ENCODE data around the gene CIBAR2. TPM values are rescaled to one million over a fixed set of nuclear protein-coding genes. Genes with fewer than 3 reads are reported as not detected.

The CIBAR2 gene
- total RNA-seq, 4 donors from 2014 or later, result 0.79 TPM; not detected in 3

GRCh38 chr16:85064186-85064585 is 48.1 kb downstream of the CIBAR2 start:
- Histone ChIP-seq H3K36me3 (peaks cover 0 to 15% (median 6%) of the 10 kb centered on the region in 4 donors), H3K4me1 (no peaks in the 10 kb centered on the region), H3K27me3 (no peaks in the 10 kb centered on the region), H3K9me3 (no peaks in the 10 kb centered on the region), H3K27ac (no peak overlapping the region), H3K4me3 (no peak overlapping the region)
- DNase-seq, result no peak
- intact Hi-C loops (cut with DNase I; ENCODE audit: low total_unique reads) (no loop called here), in situ Hi-C loops (cut with MboI; ENCODE audit: low pct_ligation_motif_present in 1 of 4, low pct_unique_long_range_greater_than_20kb in 1 of 4, low sequenced_read_pairs in 3 of 4) (no loop called here)
- 96 to 100% methylated on average over 4 to 6 of the region's 6 CpGs for WGBS, 2 donors (ENCODE audit: low coverage in 1 of 2)
- TF ChIP-seq EP300 (IDR thresholded peaks at IDR 0.05; ENCODE audit: low read depth) (no peak), POLR2A (IDR thresholded peaks at IDR 0.05) (no peak), POLR2AphosphoS5 (IDR thresholded peaks at IDR 0.05) (no peak), CTCF (IDR thresholded peaks at IDR 0.05) (no peak)

- intact Hi-C loops (cut with DNase I; ENCODE audit: low total_unique reads), result no loop called here
- TF ChIP-seq POLR2A (IDR thresholded peaks at IDR 0.05) (no peak), EP300 (IDR thresholded peaks at IDR 0.05; ENCODE audit: low read depth) (no peak), POLR2AphosphoS5 (IDR thresholded peaks at IDR 0.05) (no peak)
- Histone ChIP-seq H3K4me1 (no peaks in the 10 kb centered on the region), H3K36me3 (peaks cover 0 to 11% (median 5%) of the 10 kb centered on the region in 4 donors), H3K4me3 (no peak overlapping the region), H3K27ac (no peak overlapping the region), H3K27me3 (no peaks in the 10 kb centered on the region), H3K9me3 (no peaks in the 10 kb centered on the region)
- DNase-seq, result no peak
- 95% methylated on average over 11 of the region's 11 CpGs; no CpG with 5 or more reads in 1 of the 2 donors for WGBS, 2 donors (ENCODE audit: low coverage in 1 of 2)
- in situ Hi-C loops (cut with MboI; ENCODE audit: low pct_ligation_motif_present in 1 of 4, low pct_unique_long_range_greater_than_20kb in 1 of 4, low sequenced_read_pairs in 3 of 4), result no loop called here
Measured at GRCh38 chr16:85062845-85063244, 49.4 kb downstream of the CIBAR2 start.

DNA sequence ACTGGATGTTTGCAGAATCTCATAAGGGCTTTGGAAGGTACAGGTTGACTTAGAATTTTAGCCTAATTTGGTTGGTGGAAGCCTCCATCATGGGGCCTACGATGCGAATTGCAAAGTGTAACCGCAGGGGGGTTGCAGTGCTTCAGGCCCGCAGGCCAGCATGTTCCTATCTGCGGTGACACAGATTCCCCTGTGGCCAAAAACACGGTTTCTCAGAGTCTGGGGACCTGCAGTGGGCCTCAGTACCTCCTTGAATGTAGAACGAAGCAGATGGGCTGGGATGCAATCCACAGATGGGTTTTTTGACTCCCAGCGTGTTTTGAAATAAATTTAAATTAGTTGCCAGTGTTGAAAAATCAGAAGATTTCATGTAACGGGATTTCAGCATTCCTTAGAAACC is 49.9 kb downstream of the CIBAR2 start:
- DNase-seq, result no peak
- no peak for TF ChIP-seq POLR2AphosphoS5 (IDR thresholded peaks at IDR 0.05)
- TF ChIP-seq EP300 (IDR thresholded peaks at IDR 0.05; ENCODE audit: low read depth), result no peak
- no peak for TF ChIP-seq POLR2A (IDR thresholded peaks at IDR 0.05)
- TF ChIP-seq CTCF (IDR thresholded peaks at IDR 0.05), result no peak
- Histone ChIP-seq H3K27me3 (no peaks in the 10 kb centered on the region), H3K9me3 (no peaks in the 10 kb centered on the region), H3K4me1 (no peaks in the 10 kb centered on the region), H3K27ac (no peak overlapping the region), H3K36me3 (peaks cover 0 to 6% (median 3%) of the 10 kb centered on the region in 4 donors), H3K4me3 (no peak overlapping the region)
- in situ Hi-C loops (cut with MboI; ENCODE audit: low pct_ligation_motif_present in 1 of 4, low pct_unique_long_range_greater_than_20kb in 1 of 4, low sequenced_read_pairs in 3 of 4) (no loop called here), intact Hi-C loops (cut with DNase I; ENCODE audit: low total_unique reads) (no loop called here)
- WGBS, 2 donors (ENCODE audit: low coverage in 1 of 2), result 91 to 94% methylated on average over 5 to 9 of the region's 9 CpGs

DNA sequence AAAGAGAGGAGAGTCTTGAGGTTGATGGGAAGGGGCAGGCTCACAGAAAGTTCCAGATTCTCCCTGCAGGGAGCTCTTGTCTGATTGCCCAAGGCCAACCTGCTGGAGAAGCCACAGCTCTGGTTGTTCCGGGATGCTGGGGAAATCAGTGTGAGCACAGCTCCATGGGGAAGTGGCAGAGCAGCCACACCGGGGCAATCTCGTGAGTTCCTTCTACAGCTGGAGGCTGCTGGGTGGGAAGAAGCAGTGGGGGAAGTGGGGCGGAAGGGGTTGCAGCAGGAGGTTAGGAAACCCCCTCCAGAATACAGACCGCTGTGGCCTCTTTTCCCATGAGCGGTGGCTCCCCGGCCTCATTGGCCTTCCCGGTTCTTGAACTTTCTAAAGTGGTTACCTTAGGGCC is 50.7 kb downstream of the CIBAR2 start:
- 80 to 93% methylated on average over 3 to 8 of the region's 8 CpGs for WGBS, 2 donors (ENCODE audit: low coverage in 1 of 2)
- intact Hi-C loops (cut with DNase I; ENCODE audit: low total_unique reads), result no loop called here
- peak; percentile 40 for DNase-seq
- no peak for TF ChIP-seq EP300 (IDR thresholded peaks at IDR 0.05; ENCODE audit: low read depth)
- no peak for TF ChIP-seq CTCF (IDR thresholded peaks at IDR 0.05)
- TF ChIP-seq POLR2A (IDR thresholded peaks at IDR 0.05), result no peak
- in situ Hi-C loops (cut with MboI; ENCODE audit: low pct_ligation_motif_present in 1 of 4, low pct_unique_long_range_greater_than_20kb in 1 of 4, low sequenced_read_pairs in 3 of 4), result no loop called here
- peak overlapping the region in 1 of 4 donors; percentile 2 for H3K27ac ChIP-seq
- H3K4me3 ChIP-seq, result no peak overlapping the region
- no peaks in the 10 kb centered on the region for H3K27me3 ChIP-seq
- H3K9me3 ChIP-seq, result no peaks in the 10 kb centered on the region
- H3K36me3 ChIP-seq, result no peaks in the 10 kb centered on the region
- peaks cover under 1 to 7% (median 4%) of the 10 kb centered on the region in 4 donors for H3K4me1 ChIP-seq

DNA sequence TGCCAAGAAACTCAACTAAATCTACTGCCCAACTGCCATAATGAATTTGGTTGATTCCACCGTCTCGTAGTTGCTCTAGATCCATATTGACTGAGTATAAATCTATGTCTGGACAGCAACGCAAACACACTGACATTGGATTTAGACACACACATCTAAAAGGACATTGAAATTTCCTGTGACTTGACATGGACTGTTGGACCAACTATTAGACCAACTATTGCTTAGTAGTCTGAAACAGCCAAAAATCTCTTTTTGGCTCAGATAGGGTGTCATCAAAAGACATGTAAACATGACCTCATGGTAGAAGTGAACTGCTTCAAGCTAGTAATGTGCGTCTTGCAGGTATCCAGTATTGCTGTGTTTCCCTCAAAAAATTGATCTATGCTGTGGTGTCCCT is 53.4 kb downstream of the CIBAR2 start:
- peaks cover 16 to 27% (median 25%) of the 10 kb centered on the region in 4 donors for H3K4me1 ChIP-seq
- H3K27me3 ChIP-seq, result no peaks in the 10 kb centered on the region
- WGBS, 2 donors (ENCODE audit: low coverage in 1 of 2), result 95% methylated on average over 4 of the region's 4 CpGs; no CpG with 5 or more reads in 1 of the 2 donors
- DNase-seq, result no peak
- TF ChIP-seq EP300 (IDR thresholded peaks at IDR 0.05; ENCODE audit: low read depth) (no peak), POLR2AphosphoS5 (IDR thresholded peaks at IDR 0.05) (no peak), CTCF (IDR thresholded peaks at IDR 0.05) (no peak)
- no peak overlapping the region for H3K4me3 ChIP-seq
- H3K27ac ChIP-seq, result no peak overlapping the region
- H3K36me3 ChIP-seq, result no peaks in the 10 kb centered on the region
- no peaks in the 10 kb centered on the region for H3K9me3 ChIP-seq
- in situ Hi-C loops (cut with MboI; ENCODE audit: low pct_ligation_motif_present in 1 of 4, low pct_unique_long_range_greater_than_20kb in 1 of 4, low sequenced_read_pairs in 3 of 4), result no loop called here
- intact Hi-C loops (cut with DNase I; ENCODE audit: low total_unique reads), result no loop called here
